Hepatocyte (in vitro differentiated cells): ENCODE results near the gene GET3.

Source experiments
- EZH2 ChIP-seq: fragments of 200-600 bp; sonication (generic); IDR thresholded peaks from 2 replicates; pipeline ENCODE4 v1.6.1; 2016; ENCODE audit warnings: antibody characterized with exemption, mild to moderate bottlenecking, borderline replicate concordance
- EZH2phosphoT487 ChIP-seq: fragments of 200-600 bp; sonication (generic); IDR thresholded peaks from one replicate; pipeline ENCODE4 v1.6.1; 2018; ENCODE audit warnings: antibody characterized with exemption, mild to moderate bottlenecking, low read depth, moderate library complexity; ENCODE audit not compliant: unreplicated experiment, severe bottlenecking
- TF ChIP-seq, protein P1 (sequence below): fragments of 200-600 bp; sonication (generic); IDR thresholded peaks from 2 replicates; pipeline ENCODE4 v1.5.1; 2016; ENCODE audit warnings: antibody characterized with exemption, mild to moderate bottlenecking; ENCODE audit not compliant: poor library complexity

DNA sequence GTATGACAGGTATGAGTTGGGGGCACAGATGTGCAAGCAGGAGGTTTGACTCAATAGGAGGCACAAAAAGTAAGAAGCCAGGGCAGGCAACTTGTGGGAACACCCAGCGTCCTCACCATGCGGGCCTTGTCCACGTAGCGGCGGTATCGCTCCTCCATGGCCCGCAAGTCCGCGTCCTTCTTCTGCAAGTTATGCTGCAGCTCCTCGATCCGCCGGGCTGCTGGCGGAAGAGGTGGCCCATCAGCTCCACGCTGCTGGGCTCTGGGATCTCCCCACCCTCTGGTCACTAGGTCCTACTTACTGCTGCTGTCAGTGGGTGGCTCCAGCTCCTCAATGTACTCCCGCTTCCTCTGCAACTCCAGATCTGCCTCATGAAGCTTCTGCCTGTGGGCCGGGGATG, 27.4 kb downstream of the GET3 start:
- TF ChIP-seq, protein P1, sequence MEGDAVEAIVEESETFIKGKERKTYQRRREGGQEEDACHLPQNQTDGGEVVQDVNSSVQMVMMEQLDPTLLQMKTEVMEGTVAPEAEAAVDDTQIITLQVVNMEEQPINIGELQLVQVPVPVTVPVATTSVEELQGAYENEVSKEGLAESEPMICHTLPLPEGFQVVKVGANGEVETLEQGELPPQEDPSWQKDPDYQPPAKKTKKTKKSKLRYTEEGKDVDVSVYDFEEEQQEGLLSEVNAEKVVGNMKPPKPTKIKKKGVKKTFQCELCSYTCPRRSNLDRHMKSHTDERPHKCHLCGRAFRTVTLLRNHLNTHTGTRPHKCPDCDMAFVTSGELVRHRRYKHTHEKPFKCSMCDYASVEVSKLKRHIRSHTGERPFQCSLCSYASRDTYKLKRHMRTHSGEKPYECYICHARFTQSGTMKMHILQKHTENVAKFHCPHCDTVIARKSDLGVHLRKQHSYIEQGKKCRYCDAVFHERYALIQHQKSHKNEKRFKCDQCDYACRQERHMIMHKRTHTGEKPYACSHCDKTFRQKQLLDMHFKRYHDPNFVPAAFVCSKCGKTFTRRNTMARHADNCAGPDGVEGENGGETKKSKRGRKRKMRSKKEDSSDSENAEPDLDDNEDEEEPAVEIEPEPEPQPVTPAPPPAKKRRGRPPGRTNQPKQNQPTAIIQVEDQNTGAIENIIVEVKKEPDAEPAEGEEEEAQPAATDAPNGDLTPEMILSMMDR, result no peak
- TF ChIP-seq EZH2, result no peak
- TF ChIP-seq EZH2phosphoT487, result no peak
